ENCODE results near the gene TEAD1.
A peak's percentile ranks its signal among the peaks of the same experiment; 100 is the strongest.

Gene TEAD1

GRCh38 chr11:12733091-12733490 lies 58.9 kb downstream of the TEAD1 start:
- Mint-ChIP-seq H3K27ac (no peak overlapping the region), H3K4me3 (no peak overlapping the region), H3K36me3 (ENCODE audit: low read depth) (no peaks in the 10 kb centered on the region), H3K4me1 (peaks cover 29% of the 10 kb centered on the region), H3K9me3 (no peaks in the 10 kb centered on the region), H3K27me3 (ENCODE audit: low read depth) (no peaks in the 10 kb centered on the region)
- no peak for TF ChIP-seq CTCF (IDR thresholded peaks at IDR 0.05; ENCODE audit: unreplicated experiment in 3 of 3)

GRCh38 chr11:12734625-12735024 lies 60.4 kb downstream of the TEAD1 start:
- Mint-ChIP-seq H3K4me1 (peaks cover 14% of the 10 kb centered on the region), H3K27ac (no peak overlapping the region), H3K27me3 (ENCODE audit: low read depth) (no peaks in the 10 kb centered on the region), H3K4me3 (no peak overlapping the region), H3K36me3 (ENCODE audit: low read depth) (no peaks in the 10 kb centered on the region), H3K9me3 (no peaks in the 10 kb centered on the region)
- no peak for TF ChIP-seq CTCF (IDR thresholded peaks at IDR 0.05; ENCODE audit: unreplicated experiment in 3 of 3)

GRCh38 chr11:12735262-12735661 lies 61.0 kb downstream of the TEAD1 start:
- no peak for TF ChIP-seq CTCF (IDR thresholded peaks at IDR 0.05; ENCODE audit: unreplicated experiment in 3 of 3)
- Mint-ChIP-seq H3K27me3 (ENCODE audit: low read depth) (no peaks in the 10 kb centered on the region), H3K27ac (no peak overlapping the region), H3K4me1 (peaks cover 11% of the 10 kb centered on the region), H3K4me3 (no peak overlapping the region), H3K9me3 (no peaks in the 10 kb centered on the region), H3K36me3 (ENCODE audit: low read depth) (no peaks in the 10 kb centered on the region)

GRCh38 chr11:12737024-12737423 lies 62.8 kb downstream of the TEAD1 start:
- H3K4me3 Mint-ChIP-seq: no peak overlapping the region

GRCh38 chr11:12741671-12742216 lies 67.5 kb downstream of the TEAD1 start:
- no peak for TF ChIP-seq CTCF (IDR thresholded peaks at IDR 0.05; ENCODE audit: unreplicated experiment in 3 of 3)
- H3K27ac Mint-ChIP-seq: peak overlapping the region in 1 of 3 experiments; percentile 6
- no peaks in the 10 kb centered on the region for H3K36me3 Mint-ChIP-seq (ENCODE audit: low read depth)

More at GRCh38 chr11:12737024-12737423, 62.8 kb downstream of the TEAD1 start:
- no peaks in the 10 kb centered on the region for H3K9me3 Mint-ChIP-seq
- peaks cover 9% of the 10 kb centered on the region for H3K4me1 Mint-ChIP-seq
- H3K27ac Mint-ChIP-seq: no peak overlapping the region
- TF ChIP-seq CTCF (IDR thresholded peaks at IDR 0.05; ENCODE audit: unreplicated experiment in 3 of 3): no peak
- no peaks in the 10 kb centered on the region for H3K36me3 Mint-ChIP-seq (ENCODE audit: low read depth)
- no peaks in the 10 kb centered on the region for H3K27me3 Mint-ChIP-seq (ENCODE audit: low read depth)

GRCh38 chr11:12743834-12744449 lies 69.7 kb downstream of the TEAD1 start:
- H3K9me3 Mint-ChIP-seq: no peaks in the 10 kb centered on the region
- H3K27me3 Mint-ChIP-seq (ENCODE audit: low read depth): no peaks in the 10 kb centered on the region
- no peaks in the 10 kb centered on the region for H3K36me3 Mint-ChIP-seq (ENCODE audit: low read depth)
- no peak for TF ChIP-seq CTCF (IDR thresholded peaks at IDR 0.05; ENCODE audit: unreplicated experiment in 3 of 3)
- peak overlapping the region in 1 of 3 experiments; percentile 17 for H3K4me3 Mint-ChIP-seq
- peak overlapping the region; percentile 46 to 93 (median 88) for H3K27ac Mint-ChIP-seq
- peaks cover 53% of the 10 kb centered on the region for H3K4me1 Mint-ChIP-seq

More at GRCh38 chr11:12741671-12742216, 67.5 kb downstream of the TEAD1 start:
- no peaks in the 10 kb centered on the region for H3K27me3 Mint-ChIP-seq (ENCODE audit: low read depth)
- H3K4me1 Mint-ChIP-seq: peaks cover 39% of the 10 kb centered on the region
- no peaks in the 10 kb centered on the region for H3K9me3 Mint-ChIP-seq
- no peak overlapping the region for H3K4me3 Mint-ChIP-seq

All from nephron (organoid).